H1 (cell line): ENCODE measurements around the gene CA5A. TPM values are rescaled to one million over a fixed set of nuclear protein-coding genes. Genes with fewer than 3 reads are reported as not detected.
A peak's percentile ranks its signal among the peaks of the same experiment; 100 is the strongest.
"Not testable (repeated sequence)": the region's sequence is repeated elsewhere in the genome, so short reads cannot be mapped to it uniquely, and the experiment has no call there.

Source experiments
- CTCF ChIA-PET: fragments of 300-600 bp; sonication (Branson Sonifier 250); formaldehyde crosslinking; loops from one replicate; lab custom pipeline; 2021; ENCODE audit not compliant: partially characterized antibody; lab: Charles Lee
- POLR2A ChIA-PET: fragments of 300-600 bp; sonication (Branson Sonifier 250); formaldehyde crosslinking; loops from one replicate; lab custom pipeline; 2021; ENCODE audit warnings: inconsistent platforms; ENCODE audit not compliant: partially characterized antibody; lab: Charles Lee
- DNase-seq, 2 experiments: peaks; one replicate each; pipeline versions ENCODE4 v3.0.0 to v3.0.0-alpha.2; 2010 to 2022; ENCODE audit warnings: low spot score in 2 of 2, low read depth in 1 of 2, mixed read lengths in 1 of 2
- FAIRE-seq: peaks from 2 replicates; lab custom pipeline; 2011; peaks lifted over from hg19 to GRCh38; lab: Jason Lieb, UNC
- H2AFZ ChIP-seq: 2 replicates; pipeline ENCODE4 v1.8.1; 2012; ENCODE audit warnings: low read length, inconsistent platforms
- H2AK5ac ChIP-seq: 2 replicates; pipeline ENCODE4 v1.6.1; 2013; ENCODE audit warnings: low read depth, low read length
- H2BK120ac ChIP-seq: replicated peaks from 2 replicates; pipeline ENCODE3; 2013; ENCODE audit warnings: low read depth, low read length, inconsistent platforms
- H2BK12ac ChIP-seq: 2 replicates; pipeline ENCODE4 v1.6.1; 2013; ENCODE audit warnings: low read depth, low read length
- H2BK15ac ChIP-seq: 2 replicates; pipeline ENCODE4 v1.6.1; 2013; ENCODE audit warnings: low read length
- H2BK20ac ChIP-seq: 2 replicates; pipeline ENCODE4 v1.6.1; 2013; ENCODE audit warnings: low read length
- H2BK5ac ChIP-seq: 2 replicates; pipeline ENCODE4 v1.6.1; 2013; ENCODE audit warnings: low read depth, low read length
- H3K14ac ChIP-seq: 2 replicates; pipeline ENCODE4 v1.6.1; 2013; ENCODE audit warnings: inconsistent platforms; ENCODE audit not compliant: insufficient read length
- H3K18ac ChIP-seq: 2 replicates; pipeline ENCODE4 v1.6.1; 2013; ENCODE audit warnings: low read length; ENCODE audit errors: extremely low read depth
- H3K23ac ChIP-seq: 2 replicates; pipeline ENCODE4 v1.6.1; 2013; ENCODE audit warnings: inconsistent platforms; ENCODE audit not compliant: insufficient read length
- H3K23me2 ChIP-seq: 2 replicates; pipeline ENCODE4 v1.6.1; 2013; ENCODE audit warnings: low read depth, low read length
- H3K27ac ChIP-seq: 2 replicates; pipeline ENCODE4 v1.6.1; 2011; ENCODE audit warnings: low read depth, low read length, inconsistent platforms
- H3K27me3 ChIP-seq, 4 experiments: replicated peaks in 1 of 4; 1 replicate in 1 of 4; 2 replicates in 3 of 4; pipeline versions ENCODE4 v1.6.1 to v1.8.1; 2011 to 2013; ENCODE audit warnings: low read length in 3 of 4, mild to moderate bottlenecking in 3 of 4, inconsistent platforms in 2 of 4, mixed read lengths in 2 of 4, moderate library complexity in 1 of 4; ENCODE audit not compliant: control insufficient read depth in 3 of 4, insufficient read depth in 3 of 4; ENCODE audit errors: extremely low read depth in 1 of 4
- H3K36me3 ChIP-seq, 4 experiments: 2 replicates each; pipeline versions ENCODE4 v1.6.1 to v1.8.1; 2011 to 2013; ENCODE audit warnings: mild to moderate bottlenecking in 4 of 4, low read length in 3 of 4, moderate library complexity in 2 of 4, control low read depth in 1 of 4, inconsistent platforms in 1 of 4; ENCODE audit not compliant: insufficient read depth in 4 of 4, control insufficient read depth in 2 of 4
- H3K4ac ChIP-seq: replicated peaks from 2 replicates; pipeline ENCODE3; 2013; ENCODE audit warnings: low read length, low read depth, mixed read lengths, inconsistent platforms; ENCODE audit not compliant: insufficient read length
- H3K4me1 ChIP-seq, 4 experiments: replicated peaks in 1 of 4; 1 replicate in 1 of 4; 2 replicates in 3 of 4; pipeline versions ENCODE4 v1.6.1 to v1.8.1; 2011 to 2013; ENCODE audit warnings: low read length in 3 of 4, inconsistent platforms in 2 of 4, mixed read lengths in 1 of 4; ENCODE audit not compliant: insufficient read depth in 4 of 4, control insufficient read depth in 3 of 4
- H3K4me2 ChIP-seq, 2 experiments: 2 replicates each; pipeline versions ENCODE4 v1.6.1 to v1.8.1; 2011 to 2013; ENCODE audit warnings: low read depth in 2 of 2, low read length in 2 of 2, control low read depth in 1 of 2, inconsistent platforms in 1 of 2, mild to moderate bottlenecking in 1 of 2; ENCODE audit not compliant: insufficient read depth in 1 of 2
- H3K4me3 ChIP-seq, 4 experiments: fragments of 200-600, 300-600 bp in 1 of 4; sonication (generic), shearing (Covaris generic), sonication (Bioruptor Twin) in 1 of 4; 2 replicates each; pipeline versions ENCODE4 v1.5.1 to v1.8.1; 2011 to 2016; ENCODE audit warnings: low read length in 4 of 4, low read depth in 3 of 4, control low read depth in 2 of 4, inconsistent platforms in 2 of 4, mild to moderate bottlenecking in 2 of 4, mixed read lengths in 1 of 4, moderate library complexity in 1 of 4; ENCODE audit not compliant: insufficient read depth in 2 of 4; ENCODE audit errors: extremely low read depth in 1 of 4
- H3K56ac ChIP-seq: replicated peaks from 2 replicates; pipeline ENCODE3; 2013; ENCODE audit warnings: low read depth, mild to moderate bottlenecking, mixed read lengths, low read length, inconsistent platforms; ENCODE audit not compliant: insufficient read length
- H3K79me1 ChIP-seq: 2 replicates; pipeline ENCODE4 v1.6.1; 2013; ENCODE audit warnings: low read depth, low read length, control low read depth
- H3K79me2 ChIP-seq, 2 experiments: 2 replicates each; pipeline versions ENCODE4 v1.6.1 to v1.8.1; 2012 to 2013; ENCODE audit warnings: low read length in 2 of 2, mild to moderate bottlenecking in 2 of 2, inconsistent platforms in 1 of 2; ENCODE audit not compliant: insufficient read depth in 2 of 2, control insufficient read depth in 1 of 2
- H3K9ac ChIP-seq, 4 experiments: replicated peaks in 1 of 4; 1 replicate in 1 of 4; 2 replicates in 3 of 4; pipeline versions ENCODE4 v1.6.1 to v1.8.1; 2011 to 2013; ENCODE audit warnings: low read depth in 3 of 4, low read length in 3 of 4, control low read depth in 2 of 4, mild to moderate bottlenecking in 2 of 4, moderate library complexity in 2 of 4, inconsistent platforms in 1 of 4; ENCODE audit errors: extremely low read depth in 1 of 4
- H3K9me3 ChIP-seq, 2 experiments: 2 replicates each; pipeline versions ENCODE4 v1.6.1 to v1.8.1; 2012 to 2013; ENCODE audit warnings: mild to moderate bottlenecking in 2 of 2, moderate library complexity in 2 of 2, control low read depth in 1 of 2, inconsistent platforms in 1 of 2, low read depth in 1 of 2, low read length in 1 of 2, mixed read lengths in 1 of 2; ENCODE audit not compliant: insufficient read depth in 2 of 2
- H4K20me1 ChIP-seq, 2 experiments: replicated peaks in 1 of 2; 2 replicates each; pipeline versions ENCODE3 to v1.8.1; 2011 to 2013; ENCODE audit warnings: inconsistent platforms in 2 of 2, low read length in 2 of 2, mild to moderate bottlenecking in 1 of 2; ENCODE audit not compliant: insufficient read depth in 2 of 2, control insufficient read depth in 1 of 2
- H4K5ac ChIP-seq: 2 replicates; pipeline ENCODE4 v1.6.1; 2013; ENCODE audit warnings: low read length, low read depth, mixed read lengths, inconsistent platforms; ENCODE audit not compliant: insufficient read length
- H4K8ac ChIP-seq: 2 replicates; pipeline ENCODE4 v1.8.0; 2013; ENCODE audit warnings: mild to moderate bottlenecking, moderate library complexity, low read length, inconsistent platforms; ENCODE audit not compliant: insufficient read depth; ENCODE audit errors: extremely low read depth
- H4K91ac ChIP-seq: replicated peaks from 2 replicates; pipeline ENCODE3; 2013; ENCODE audit warnings: low read length, mixed read lengths, inconsistent platforms; ENCODE audit not compliant: insufficient read length
- CTBP2 ChIP-seq: IDR thresholded peaks from 2 replicates; pipeline ENCODE4 v1.7.0; 2011; ENCODE audit warnings: borderline replicate concordance, mild to moderate bottlenecking, moderate library complexity, mixed read lengths, low read length; ENCODE audit not compliant: insufficient read depth, insufficient read length
- HDAC2 ChIP-seq, 2 experiments: fragments of 300-600 bp in 1 of 2; sonication (generic) in 1 of 2; IDR thresholded peaks; 2 replicates each; pipeline ENCODE4 v1.6.1; 2011 to 2012; ENCODE audit warnings: low read depth in 2 of 2, low read length in 2 of 2, mild to moderate bottlenecking in 2 of 2, moderate library complexity in 2 of 2, borderline replicate concordance in 1 of 2, inconsistent platforms in 1 of 2
- TBP ChIP-seq: IDR thresholded peaks from 2 replicates; pipeline ENCODE4 v1.6.1; 2011; ENCODE audit warnings: low read depth, low read length, improper control_type of control experiment
- TEAD4 ChIP-seq: IDR thresholded peaks from 2 replicates; pipeline ENCODE4 v1.6.1; 2012; ENCODE audit warnings: low read depth, low read length, inconsistent platforms, mixed read lengths
- WGBS, 2 experiments: shearing (Covaris generic) in 1 of 2; methylation state at CpG; one replicate each; pipeline versions ENCODE4 v1.1.6 to v1.1.7; 2013 to 2015; ENCODE audit warnings: low lambda C conversion rate in 2 of 2, mixed read lengths in 2 of 2, inconsistent platforms in 1 of 2, low coverage in 1 of 2, missing lambda C conversion rate in 1 of 2; ENCODE audit not compliant: insufficient replicate concordance in 2 of 2, insufficient coverage in 1 of 2, insufficient read length in 1 of 2; ENCODE audit errors: extremely low coverage in 1 of 2, missing lambda C conversion rate in 1 of 2; 5-methylcytosine and 5-hydroxymethylcytosine counted together
- polyA plus RNA-seq, 7 experiments: library from polyadenylated mRNA; depleted of rRNA in 3 of 7; stranded (reverse) in 5 of 7; unstranded in 2 of 7; fragments of >200 nt in 5 of 7; fragments of 200-250 nt in 2 of 7; gene quantifications; 1 replicate in 5 of 7; 2 replicates in 1 of 7; 4 replicates in 1 of 7; pipeline versions ENCODE4 v1.2.1 to v1.2.3, GENCODE V29; 2011 to 2013; ENCODE audit warnings: missing spikeins in 2 of 7, mixed read lengths in 2 of 7
- total RNA-seq: library from RNA; stranded (reverse); fragmentation: NEBNext Ultra II Directional; extraction: Animal tissue kit (Norgen Biotek cat#: 25700); gene quantifications from 2 replicates; pipeline ENCODE4 v1.2.1, GENCODE V29; 2021

Gene CA5A
- total and polyA plus RNA-seq, 2 of the 8 experiments (the other 6 are each of a cell fraction or from before 2014, with no cell fraction given): not detected

GRCh38 chr16:87870418-87871291 is 65.7 kb downstream of the CA5A start (continued):
- TF ChIP-seq HDAC2 (IDR thresholded peaks at IDR 0.05; ENCODE audit: borderline replicate concordance in 1 of 2, low read depth in 2 of 2, low read length in 2 of 2) (peak; percentile 77 to 80; a peak in 2 of 4 replicates), CTBP2 (peak; percentile 73), TEAD4 (peak; percentile 94), TBP (peak; percentile 37; the same call in 1 of the 2 replicates)

- H3K36me3 ChIP-seq, H4K91ac ChIP-seq, H2BK20ac ChIP-seq, FAIRE-seq, H3K9ac ChIP-seq, H3K14ac ChIP-seq, H3K79me1 ChIP-seq, H2AK5ac ChIP-seq, H3K18ac ChIP-seq, H3K23ac ChIP-seq, H4K20me1 ChIP-seq, H3K9me3 ChIP-seq, H3K4ac ChIP-seq, H4K5ac ChIP-seq, H3K27ac ChIP-seq, H2BK15ac ChIP-seq, H3K56ac ChIP-seq, H2BK120ac ChIP-seq, H2AFZ ChIP-seq: not testable (repeated sequence)
- Histone ChIP-seq H3K4me1 (peaks cover 12 to 27% (median 16%) of the 10 kb centered on the region in 4 experiments), H3K79me2 (peaks cover 4 to 36% of the 10 kb centered on the region in 2 experiments; a peak in 3 of 4 replicates), H3K4me3 (peak overlapping the region in 1 of 4 experiments; percentile 31; a peak in 1 of 8 replicates), H4K8ac (peak overlapping the region; percentile 14; the same call in 1 of the 2 replicates), H3K23me2 (peaks cover 13% of the 10 kb centered on the region), H3K4me2 (peak overlapping the region; percentile 56 to 86), H3K27me3 (peaks cover 0 to 27% (median 18%) of the 10 kb centered on the region in 4 experiments; a peak in 5 of 7 replicates), H2BK12ac (peak overlapping the region; percentile 50; the same call in 1 of the 2 replicates), H2BK5ac (0 out of 2 replicates have a peak overlapping the region, but pooled peaks have one; percentile 24)
- 34% methylated on average over 8 of the region's 18 CpGs; no CpG with 5 or more reads in 1 of the 2 experiments for WGBS, 2 experiments
- peak in 1 of 2 experiments; percentile 56 for DNase-seq
- ChIA-PET CTCF (interaction anchor here (0.7 to 12.4 kb wide), 15 partner anchors 10 to 104 kb away, joined by 3 to 181 read pairs (median 13); partner anchors contain the start of gene KLHDC4), POLR2A (interaction anchor here (0.8 to 22.5 kb wide), 15 partner anchors 11 to 191 kb away, joined by 3 to 507 read pairs (median 9); partner anchors contain the start of genes BANP and KLHDC4)
These were observed 66.4 kb downstream of the CA5A start for GRCh38 chr16:87869879-87870417.
